SU-DHL-6 (cell line): Measurements from ENCODE around the gene RBMS3.

Experiments
- EZH2phosphoT487 ChIP-seq: fragments of 200-600 bp; sonication (generic), shearing (Covaris generic); conservative IDR thresholded peaks from 2 replicates; pipeline ENCODE4 v1.6.1; 2018; ENCODE audit warnings: mild to moderate bottlenecking, antibody characterized with exemption, low read length, moderate library complexity, mixed read lengths
- TF ChIP-seq, protein P1 (sequence below): fragments of 200-600 bp; sonication (generic); IDR thresholded peaks from one replicate; pipeline ENCODE4 v1.5.1; 2017; ENCODE audit warnings: antibody characterized with exemption, mild to moderate bottlenecking, low read length, moderate library complexity; ENCODE audit not compliant: insufficient read depth, poor library complexity, severe bottlenecking

DNA sequence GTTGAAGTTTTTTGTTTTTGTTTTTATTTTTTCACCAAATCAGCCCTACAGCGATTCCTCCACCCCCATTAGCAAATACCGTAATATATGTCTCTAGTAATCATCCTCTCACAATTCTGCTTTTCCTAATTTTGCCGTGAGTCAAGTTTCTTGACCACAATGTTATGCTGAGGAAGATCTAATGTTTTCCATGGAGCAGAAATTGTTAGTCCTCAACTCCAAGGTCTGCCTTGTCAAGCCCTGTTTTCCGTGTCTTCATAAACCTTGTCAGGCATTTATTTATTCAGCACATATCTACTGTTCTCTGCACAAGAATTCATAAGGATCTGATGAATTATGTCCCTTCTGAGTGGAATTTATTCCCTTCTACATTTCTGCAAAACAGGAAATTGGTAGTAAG, 372.8 kb downstream of the RBMS3 start:
- TF ChIP-seq, protein P1, sequence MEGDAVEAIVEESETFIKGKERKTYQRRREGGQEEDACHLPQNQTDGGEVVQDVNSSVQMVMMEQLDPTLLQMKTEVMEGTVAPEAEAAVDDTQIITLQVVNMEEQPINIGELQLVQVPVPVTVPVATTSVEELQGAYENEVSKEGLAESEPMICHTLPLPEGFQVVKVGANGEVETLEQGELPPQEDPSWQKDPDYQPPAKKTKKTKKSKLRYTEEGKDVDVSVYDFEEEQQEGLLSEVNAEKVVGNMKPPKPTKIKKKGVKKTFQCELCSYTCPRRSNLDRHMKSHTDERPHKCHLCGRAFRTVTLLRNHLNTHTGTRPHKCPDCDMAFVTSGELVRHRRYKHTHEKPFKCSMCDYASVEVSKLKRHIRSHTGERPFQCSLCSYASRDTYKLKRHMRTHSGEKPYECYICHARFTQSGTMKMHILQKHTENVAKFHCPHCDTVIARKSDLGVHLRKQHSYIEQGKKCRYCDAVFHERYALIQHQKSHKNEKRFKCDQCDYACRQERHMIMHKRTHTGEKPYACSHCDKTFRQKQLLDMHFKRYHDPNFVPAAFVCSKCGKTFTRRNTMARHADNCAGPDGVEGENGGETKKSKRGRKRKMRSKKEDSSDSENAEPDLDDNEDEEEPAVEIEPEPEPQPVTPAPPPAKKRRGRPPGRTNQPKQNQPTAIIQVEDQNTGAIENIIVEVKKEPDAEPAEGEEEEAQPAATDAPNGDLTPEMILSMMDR, result no peak
- TF ChIP-seq EZH2phosphoT487, result no peak
